Measurements from ENCODE around the gene OTX2. TPM values are rescaled to one million over a fixed set of nuclear protein-coding genes. Genes with fewer than 3 reads are reported as not detected.

OTX2 gene
- total RNA-seq, 1 donor from 2014 or later: not detected

- H3K27me3 Mint-ChIP-seq: peaks cover 6% of the 10 kb centered on the region
- TF ChIP-seq CTCF (IDR thresholded peaks at IDR 0.05): no peak
- ChIA-PET CTCF (no interaction called here), POLR2A (interaction anchor here (0.7 kb wide), 1 partner anchor 119 kb away, joined by 3 read pairs; no protein-coding TSS in a partner anchor)
- H3K27ac Mint-ChIP-seq: no peak overlapping the region
- no peak for DNase-seq
- H3K9me3 Mint-ChIP-seq: no peaks in the 10 kb centered on the region
- H3K4me1 Mint-ChIP-seq: no peaks in the 10 kb centered on the region
- ATAC-seq (ENCODE audit: low read depth): no peak
- no peaks in the 10 kb centered on the region for H3K36me3 Mint-ChIP-seq (ENCODE audit: low read depth)
- H3K4me3 Mint-ChIP-seq: no peak overlapping the region
- intact Hi-C loops (cut with micrococcal nuclease): no loop called here
Measured at GRCh38 chr14:56752428-56752827, 57.9 kb downstream of the OTX2 start.

GRCh38 chr14:56751471-56751870 is 58.8 kb downstream of the OTX2 start:
- ChIA-PET POLR2A (no interaction called here), CTCF (no interaction called here)
- Mint-ChIP-seq H3K27me3 (peaks cover 7% of the 10 kb centered on the region), H3K4me3 (no peak overlapping the region), H3K27ac (no peak overlapping the region), H3K9me3 (no peaks in the 10 kb centered on the region), H3K36me3 (ENCODE audit: low read depth) (no peaks in the 10 kb centered on the region), H3K4me1 (no peaks in the 10 kb centered on the region)
- no peak for TF ChIP-seq CTCF (IDR thresholded peaks at IDR 0.05)
- DNase-seq (no peak), ATAC-seq (ENCODE audit: low read depth) (no peak)
- intact Hi-C loops (cut with micrococcal nuclease): no loop called here

Other genes with a start within 250 kb of the OTX2 start
- gene TMEM260, start 230.7 kb downstream of the OTX2 start, total RNA-seq: 22.0 and 24.7 TPM in 2 replicates

Measured in activated B cell treated with CpG ODN at 0.5 μM for 24 hours (primary cell).